ENCODE results near the gene PKP4.

The PKP4 gene

DNA sequence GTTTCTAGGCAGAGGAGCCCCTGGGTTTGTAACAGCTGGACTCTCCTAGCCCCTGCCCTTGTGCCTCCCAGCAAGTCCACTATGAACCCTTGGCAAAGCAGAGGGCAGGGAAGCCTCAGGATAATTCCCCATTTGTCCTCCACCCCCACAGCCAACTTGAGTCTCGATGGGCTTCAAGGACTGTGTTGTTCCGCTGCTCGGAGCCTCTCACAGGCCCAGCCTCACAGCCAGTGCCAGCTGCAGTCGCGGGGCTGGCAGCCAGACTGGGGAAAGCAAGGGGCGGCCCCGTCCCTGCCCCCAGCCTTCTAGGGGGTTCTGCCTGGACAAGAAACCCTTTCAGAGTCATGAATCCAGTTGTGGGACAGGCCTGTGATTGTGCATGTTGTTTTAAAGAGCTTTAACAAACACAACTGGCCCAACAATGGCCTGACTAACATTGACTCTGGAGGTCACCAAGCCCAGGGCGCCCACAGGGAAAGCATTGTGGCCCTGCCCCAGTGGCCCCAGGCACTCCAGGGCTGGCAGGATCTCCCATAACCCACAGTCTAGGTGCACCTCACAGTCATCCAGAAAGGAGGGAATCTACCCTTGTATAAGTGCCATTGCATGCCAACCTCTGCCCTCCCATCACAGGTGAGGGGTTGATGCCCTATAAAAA is 266.6 kb downstream of the PKP4 start:
- DNase-seq: no peak

DNA sequence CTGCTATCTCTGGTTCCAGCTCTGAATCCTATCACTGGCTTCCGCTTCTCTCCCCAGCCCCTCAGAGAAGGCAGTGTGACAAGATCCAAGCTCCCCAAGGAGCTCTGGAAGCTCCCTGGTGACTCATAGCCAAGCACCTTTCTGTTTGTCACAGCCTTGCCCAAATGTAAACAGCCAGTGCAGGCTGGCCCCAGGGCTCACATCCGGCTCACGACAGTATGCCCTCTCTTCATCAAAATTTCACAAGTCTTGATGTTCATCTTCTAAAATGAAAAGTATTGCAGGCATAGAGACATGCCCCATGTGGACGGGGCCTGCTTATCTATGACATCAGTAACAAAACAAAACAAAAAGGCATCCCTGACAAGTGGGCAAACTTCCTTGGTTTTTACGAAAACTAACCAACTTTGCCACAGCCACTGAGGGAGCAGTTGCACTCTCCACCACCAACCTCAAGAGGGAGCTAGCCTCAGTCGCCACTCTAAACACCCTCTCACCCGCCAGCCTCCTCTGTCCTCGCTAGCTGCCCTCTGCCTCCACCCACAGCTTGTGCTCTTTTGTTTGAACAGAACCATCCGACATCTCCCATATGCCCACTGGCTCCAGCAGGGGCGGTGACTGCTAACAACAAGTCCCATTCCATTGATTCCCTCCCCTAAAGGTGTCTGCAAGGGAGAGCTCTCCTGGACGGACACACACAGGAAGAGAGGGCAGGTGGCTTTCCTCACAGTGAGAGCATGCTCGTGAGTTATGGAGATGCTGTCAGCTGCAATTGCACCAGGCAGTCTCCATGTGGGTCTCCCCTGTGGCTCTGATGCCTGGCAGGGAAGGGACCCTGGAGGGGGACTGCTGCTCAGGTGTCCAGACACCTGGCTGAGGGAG is 267.4 kb downstream of the PKP4 start:
- DNase-seq: no peak

DNA sequence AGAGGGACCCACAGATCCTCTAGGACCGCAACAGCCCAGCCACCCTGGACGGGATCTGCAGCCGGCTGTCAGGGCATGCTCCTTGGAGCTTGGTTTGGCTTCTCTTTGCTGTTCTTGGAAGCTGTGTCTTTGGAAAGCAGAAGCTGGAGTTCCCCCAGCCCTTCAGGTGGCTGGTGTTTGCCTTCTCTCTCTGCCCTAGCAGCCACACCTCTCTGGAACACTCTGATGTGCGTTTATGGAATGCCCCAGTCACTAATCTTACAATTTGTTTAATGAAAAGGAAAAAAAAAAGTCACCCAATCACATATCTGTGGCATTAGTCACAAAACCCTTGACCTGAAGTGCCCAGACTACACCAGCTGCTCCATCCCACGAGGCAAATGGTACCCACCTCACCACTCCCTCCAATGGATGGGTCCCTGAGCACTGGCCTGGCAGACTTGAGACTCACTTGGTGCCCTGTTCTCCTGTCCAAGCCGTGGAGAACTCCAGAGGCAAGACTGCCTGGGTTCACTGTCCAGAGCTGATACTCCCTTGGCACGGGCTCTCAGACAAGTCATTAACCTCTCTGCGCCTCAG is 268.1 kb downstream of the PKP4 start:
- DNase-seq: no peak

DNA sequence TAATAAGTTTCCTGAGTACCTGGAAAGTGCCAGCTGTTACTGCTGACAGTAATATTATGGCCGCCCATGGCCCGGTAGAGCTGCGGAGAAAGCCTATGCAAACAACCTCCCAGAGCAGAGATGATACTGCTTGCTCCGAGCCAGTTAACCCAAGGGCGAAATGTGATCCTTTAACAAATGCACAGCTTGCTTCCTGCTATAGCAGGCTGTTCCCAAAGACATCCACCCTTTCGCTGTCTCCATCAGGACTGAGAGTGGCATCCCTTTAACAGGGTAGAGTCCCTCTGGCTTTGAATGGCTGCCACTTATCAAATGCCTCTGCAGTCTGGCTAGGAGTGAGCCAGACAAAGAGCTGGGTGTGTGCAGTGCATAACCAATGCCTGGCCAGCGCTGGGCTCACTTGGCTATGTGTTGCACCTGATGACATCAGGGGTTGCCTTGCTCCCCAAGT is 268.7 kb downstream of the PKP4 start:
- no peak for DNase-seq

DNA sequence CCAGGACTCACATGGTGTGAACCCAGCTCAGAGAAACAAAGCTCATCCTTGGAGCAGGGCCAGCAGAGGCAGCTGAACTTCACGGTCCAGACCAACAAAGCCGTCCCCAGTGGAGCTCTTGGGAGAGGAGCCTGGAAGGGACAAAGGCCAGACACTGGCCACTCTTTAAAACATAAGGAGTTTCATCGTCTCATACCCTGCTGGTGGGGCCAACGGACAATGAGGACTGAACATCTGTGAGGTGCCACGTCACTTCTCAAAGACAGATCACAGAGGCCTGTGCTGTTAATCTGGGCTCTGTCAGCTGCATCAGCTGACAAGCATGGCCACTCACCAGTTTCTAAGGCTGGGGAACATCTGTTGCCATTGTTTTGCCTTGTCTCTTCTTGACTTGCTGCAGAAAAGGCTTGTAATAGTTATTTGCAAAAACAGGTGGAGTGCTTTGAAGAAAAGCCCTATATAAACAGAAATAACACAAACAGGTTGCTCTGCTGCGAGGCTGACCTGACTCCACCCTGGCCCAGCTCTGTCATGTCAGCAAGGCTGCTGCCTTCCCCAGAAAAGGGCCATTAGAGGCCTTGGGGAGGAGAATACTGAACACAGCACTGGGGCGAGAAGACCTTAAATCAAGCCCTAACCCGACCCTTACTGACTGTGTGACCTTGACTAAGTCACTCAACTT is 270.3 kb downstream of the PKP4 start:
- DNase-seq: no peak

DNA sequence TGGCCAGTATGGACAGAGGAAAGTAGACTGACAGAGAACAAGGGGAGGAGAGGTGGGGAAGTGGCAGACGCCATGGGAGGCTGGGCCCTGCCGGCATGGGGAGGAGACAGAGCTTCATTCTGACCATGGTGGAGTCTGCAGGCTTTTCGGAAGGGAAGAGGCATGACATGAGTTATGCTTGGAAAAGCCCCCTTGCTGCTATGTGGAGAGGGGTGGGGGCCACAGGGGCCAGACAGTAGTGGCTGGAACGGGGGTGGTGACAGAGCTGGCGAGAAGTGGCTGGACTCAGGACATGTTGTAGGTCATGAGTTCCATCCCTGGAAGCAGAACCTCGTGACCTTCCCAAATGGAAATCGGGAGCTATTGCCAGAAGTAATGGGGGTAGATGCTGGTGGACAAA is 271.7 kb downstream of the PKP4 start:
- DNase-seq: no peak

DNA sequence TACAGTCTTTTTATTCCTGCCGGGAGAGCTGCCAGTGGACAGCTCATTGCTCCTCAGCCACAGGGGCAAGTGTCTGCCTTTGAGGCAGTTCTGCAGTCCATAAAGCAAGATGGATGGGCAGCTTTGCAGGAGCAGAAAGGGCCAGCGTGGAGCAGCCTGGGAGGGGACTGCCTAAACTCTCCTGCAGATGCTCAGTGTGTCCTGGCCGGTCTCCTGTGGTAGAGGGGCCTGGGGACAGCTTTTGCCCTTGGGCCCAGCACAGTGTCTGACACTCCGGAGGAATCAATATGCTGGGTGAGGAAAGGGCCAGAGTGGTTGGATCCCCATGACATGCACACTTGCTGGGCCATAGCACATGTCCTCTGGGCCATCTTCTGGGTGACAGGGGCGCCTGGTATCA is 272.7 kb downstream of the PKP4 start:
- no peak for DNase-seq

DNA sequence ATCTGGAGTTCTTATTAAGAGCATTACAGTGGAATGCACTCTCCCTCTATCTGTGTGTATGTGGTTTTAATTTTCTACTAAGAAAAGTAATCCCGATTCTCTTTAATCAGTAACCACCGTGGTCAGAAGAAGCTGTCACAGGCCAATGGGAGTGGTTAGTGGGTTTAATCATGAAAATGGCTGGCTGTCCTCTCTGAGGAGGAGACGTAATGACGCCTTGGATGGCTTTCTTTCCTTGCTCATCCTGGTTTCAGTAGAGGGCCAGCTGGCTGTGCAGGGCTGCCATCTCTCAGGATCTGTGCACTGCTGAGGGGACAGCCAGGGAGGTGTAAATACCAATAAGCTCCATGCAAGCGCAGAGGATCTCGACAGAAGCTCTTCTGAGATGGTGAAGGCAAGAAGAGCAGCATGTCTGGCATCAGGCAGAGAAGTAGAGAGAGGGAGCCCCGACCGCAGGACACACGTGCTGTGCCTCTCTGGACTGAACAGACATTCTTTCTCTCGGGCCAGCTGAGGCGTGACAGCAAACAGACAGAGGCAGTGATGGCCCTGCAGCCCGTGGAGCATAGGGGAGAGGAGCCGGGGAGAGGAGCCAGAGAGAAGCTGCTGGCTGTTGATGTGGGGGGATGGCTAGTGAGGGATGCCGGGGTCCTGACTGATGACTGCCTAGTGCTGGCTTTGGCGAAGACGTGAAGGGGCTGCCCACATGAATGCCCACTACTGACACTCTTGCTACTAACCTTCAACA is 273.3 kb downstream of the PKP4 start:
- no peak for DNase-seq

DNA sequence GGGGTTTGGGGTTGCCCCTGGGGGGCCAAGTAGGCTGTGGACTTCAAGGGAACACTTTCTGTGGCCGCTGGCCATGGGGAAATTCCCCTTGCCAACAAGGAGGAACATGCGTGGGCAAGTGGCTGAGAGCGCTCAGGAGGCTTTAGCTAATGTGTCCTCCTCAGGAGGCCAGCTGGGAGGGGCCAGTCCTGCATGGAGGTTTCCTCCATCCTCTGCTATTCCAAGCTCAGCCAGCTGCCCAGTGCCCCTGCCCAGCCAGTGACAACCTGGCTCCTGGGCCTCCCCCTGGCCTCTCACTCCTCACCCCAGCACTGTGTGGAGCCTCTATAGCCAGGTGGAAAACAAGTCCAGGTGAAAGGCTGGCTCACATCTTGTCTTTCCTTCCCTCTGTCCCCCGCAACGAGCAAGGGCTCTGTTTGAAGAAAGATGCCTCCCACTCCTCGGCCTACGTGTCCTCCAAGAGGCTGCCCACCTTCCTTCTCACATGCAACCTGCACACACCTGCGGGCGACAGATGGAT is 273.9 kb downstream of the PKP4 start:
- DNase-seq: no peak

DNA sequence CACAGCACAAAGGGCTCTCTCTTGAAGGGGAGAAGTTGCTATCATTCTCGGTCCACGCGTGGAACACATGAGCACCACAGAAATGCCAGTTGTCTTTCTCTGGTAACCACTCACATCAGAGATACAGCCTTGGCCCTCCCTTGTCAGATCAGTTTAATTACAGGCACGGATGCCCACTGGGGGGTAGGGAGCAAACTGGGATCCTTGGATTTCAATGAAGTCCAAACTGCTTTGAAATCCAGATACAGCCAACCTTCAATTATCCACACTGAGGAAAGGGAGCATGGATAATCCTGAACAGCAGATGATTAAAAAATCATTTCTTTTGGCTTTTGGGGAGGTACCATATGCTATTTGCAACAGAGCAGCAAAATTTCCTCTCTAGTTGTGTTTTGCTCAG is 274.6 kb downstream of the PKP4 start:
- no peak for DNase-seq
